Mesendoderm (in vitro differentiated cells): ENCODE results near the gene ZFYVE27.

Source experiments
- DNase-seq: peaks from one replicate; pipeline ENCODE4 v3.0.0; 2013
- H2AK5ac ChIP-seq: 2 replicates; pipeline ENCODE4 v1.6.1; 2013; ENCODE audit warnings: low read length, inconsistent platforms
- H2BK120ac ChIP-seq: 2 replicates; pipeline ENCODE4 v1.6.1; 2013; ENCODE audit warnings: low read depth, mild to moderate bottlenecking, low read length, moderate library complexity, mixed read lengths
- H2BK15ac ChIP-seq: replicated peaks from 2 replicates; pipeline ENCODE4 v1.6.1; 2013; ENCODE audit warnings: low read depth, mild to moderate bottlenecking, moderate library complexity
- H2BK5ac ChIP-seq: 2 replicates; pipeline ENCODE4 v1.6.1; 2013; ENCODE audit warnings: low read length, inconsistent platforms
- H3K18ac ChIP-seq: 2 replicates; pipeline ENCODE4 v1.6.1; 2013; ENCODE audit warnings: mild to moderate bottlenecking, low read length, mixed read lengths
- H3K23ac ChIP-seq: one replicate; pipeline ENCODE4 v1.6.1; 2013; ENCODE audit warnings: low read length
- H3K27ac ChIP-seq: 2 replicates; pipeline ENCODE4 v1.5.1; 2013; ENCODE audit warnings: low read depth, mild to moderate bottlenecking, inconsistent platforms, low read length, moderate library complexity
- H3K27me3 ChIP-seq: 2 replicates; pipeline ENCODE4 v1.6.1; 2013; ENCODE audit warnings: low read length, control low read depth, mild to moderate bottlenecking, inconsistent platforms; ENCODE audit not compliant: insufficient read depth, poor library complexity
- H3K36me3 ChIP-seq: 2 replicates; pipeline ENCODE4 v1.6.1; 2013; ENCODE audit warnings: low read length, inconsistent platforms; ENCODE audit not compliant: control insufficient read depth, insufficient read depth
- H3K4ac ChIP-seq: one replicate; pipeline ENCODE4 v1.6.1; 2013; ENCODE audit warnings: low read depth, mild to moderate bottlenecking, low read length, moderate library complexity
- H3K4me1 ChIP-seq: 2 replicates; pipeline ENCODE4 v1.6.1; 2013; ENCODE audit warnings: low read depth, low read length, inconsistent platforms; ENCODE audit not compliant: control insufficient read depth
- H3K4me2 ChIP-seq: 2 replicates; pipeline ENCODE4 v1.6.1; 2013; ENCODE audit warnings: low read length
- H3K4me3 ChIP-seq: 2 replicates; pipeline ENCODE4 v1.5.1; 2013; ENCODE audit warnings: mild to moderate bottlenecking, low read length
- H3K56ac ChIP-seq: one replicate; pipeline ENCODE4 v1.6.1; 2013; ENCODE audit warnings: low read length
- H3K79me1 ChIP-seq: 2 replicates; pipeline ENCODE4 v1.6.1; 2013; ENCODE audit warnings: low read length, inconsistent platforms
- H3K79me2 ChIP-seq: 2 replicates; pipeline ENCODE4 v1.6.1; 2013; ENCODE audit warnings: mild to moderate bottlenecking, low read length; ENCODE audit not compliant: control insufficient read depth, insufficient read depth
- H3K9ac ChIP-seq: 2 replicates; pipeline ENCODE4 v1.6.1; 2013; ENCODE audit warnings: low read length, inconsistent platforms
- H4K5ac ChIP-seq: one replicate; pipeline ENCODE4 v1.6.1; 2013; ENCODE audit warnings: low read length
- H4K8ac ChIP-seq: one replicate; pipeline ENCODE4 v1.6.1; 2013; ENCODE audit warnings: low read depth, mild to moderate bottlenecking, control low read depth, low read length, moderate library complexity
- WGBS: extraction: QIAGEN DNeasy Blood & Tissue Kit; methylation state at CpG from one replicate; pipeline ENCODE4 v1.1.7; 2013; ENCODE audit warnings: low lambda C conversion rate, missing lambda C conversion rate; ENCODE audit not compliant: insufficient coverage; ENCODE audit errors: extremely low coverage; 5-methylcytosine and 5-hydroxymethylcytosine counted together

The ZFYVE27 gene

GRCh38 chr10:97779492-97779891 lies 42.6 kb downstream of the ZFYVE27 start:
- Histone ChIP-seq H3K4me3 (no peak overlapping the region), H3K79me1 (no peaks in the 10 kb centered on the region), H3K56ac (no peak overlapping the region), H3K9ac (no peak overlapping the region), H2BK5ac (no peak overlapping the region), H3K4ac (no peak overlapping the region), H2BK15ac (no peak overlapping the region), H3K27ac (no peak overlapping the region), H4K8ac (no peak overlapping the region), H3K23ac (no peak overlapping the region), H2AK5ac (no peak overlapping the region), H3K4me1 (peaks cover 8% of the 10 kb centered on the region), H3K4me2 (no peak overlapping the region), H3K18ac (no peak overlapping the region), H3K79me2 (no peaks in the 10 kb centered on the region), H3K36me3 (no peaks in the 10 kb centered on the region), H4K5ac (no peak overlapping the region), H2BK120ac (no peak overlapping the region), H3K27me3 (no peaks in the 10 kb centered on the region)
- WGBS = no CpG with 5 or more reads among the region's 4 CpGs
- DNase-seq = no peak

- Histone ChIP-seq H4K8ac (no peak overlapping the region), H3K56ac (no peak overlapping the region), H3K27me3 (no peaks in the 10 kb centered on the region), H4K5ac (no peak overlapping the region), H3K4me1 (peaks cover 8% of the 10 kb centered on the region), H3K79me2 (no peaks in the 10 kb centered on the region), H2BK120ac (no peak overlapping the region), H3K9ac (no peak overlapping the region), H3K23ac (no peak overlapping the region), H3K27ac (no peak overlapping the region), H3K4me3 (no peak overlapping the region), H3K36me3 (no peaks in the 10 kb centered on the region), H2BK5ac (no peak overlapping the region), H3K4ac (no peak overlapping the region), H2BK15ac (no peak overlapping the region), H3K79me1 (no peaks in the 10 kb centered on the region), H3K4me2 (no peak overlapping the region), H2AK5ac (no peak overlapping the region), H3K18ac (no peak overlapping the region)
- DNase-seq = no peak
- WGBS = no CpG with 5 or more reads among the region's 3 CpGs
Observed at GRCh38 chr10:97779975-97780374, 43.0 kb downstream of the ZFYVE27 start.

GRCh38 chr10:97780841-97781617 lies 44.1 kb downstream of the ZFYVE27 start:
- Histone ChIP-seq H3K27me3 (no peaks in the 10 kb centered on the region), H3K27ac (no peak overlapping the region)
- no CpG with 5 or more reads among the region's 7 CpGs for WGBS

GRCh38 chr10:97781618-97782331 lies 44.8 kb downstream of the ZFYVE27 start:
- no peak overlapping the region for H3K9ac ChIP-seq
- no peak overlapping the region for H4K5ac ChIP-seq
- no peak overlapping the region for H3K4me3 ChIP-seq
- peaks cover 8% of the 10 kb centered on the region for H3K4me1 ChIP-seq
- H2BK5ac ChIP-seq = no peak overlapping the region
- no peaks in the 10 kb centered on the region for H3K79me2 ChIP-seq
- H3K18ac ChIP-seq = peak overlapping the region; percentile 7
- no peak overlapping the region for H2BK120ac ChIP-seq
- no peak overlapping the region for H3K4me2 ChIP-seq
- WGBS = no CpG with 5 or more reads among the region's 14 CpGs
- no peaks in the 10 kb centered on the region for H3K36me3 ChIP-seq
- H3K56ac ChIP-seq = peak overlapping the region; percentile 46
- H3K79me1 ChIP-seq = no peaks in the 10 kb centered on the region
- H4K8ac ChIP-seq = no peak overlapping the region
- no peak for DNase-seq
- H3K27me3 ChIP-seq = no peaks in the 10 kb centered on the region
- no peak overlapping the region for H3K23ac ChIP-seq
- H3K27ac ChIP-seq = no peak overlapping the region
- no peak overlapping the region for H3K4ac ChIP-seq
- H2AK5ac ChIP-seq = no peak overlapping the region
- H2BK15ac ChIP-seq = no peak overlapping the region

More at GRCh38 chr10:97780841-97781617, 44.1 kb downstream of the ZFYVE27 start:
- no peaks in the 10 kb centered on the region for H3K79me1 ChIP-seq
- no peak overlapping the region for H2AK5ac ChIP-seq
- H2BK15ac ChIP-seq = no peak overlapping the region
- H3K4me2 ChIP-seq = no peak overlapping the region
- no peak overlapping the region for H3K4me3 ChIP-seq
- DNase-seq = no peak
- no peak overlapping the region for H4K8ac ChIP-seq
- no peak overlapping the region for H4K5ac ChIP-seq
- no peak overlapping the region for H3K18ac ChIP-seq
- H3K4ac ChIP-seq = no peak overlapping the region
- H2BK120ac ChIP-seq = no peak overlapping the region
- H3K23ac ChIP-seq = no peak overlapping the region
- H3K9ac ChIP-seq = no peak overlapping the region
- H3K4me1 ChIP-seq = peaks cover 8% of the 10 kb centered on the region
- no peaks in the 10 kb centered on the region for H3K36me3 ChIP-seq
- H3K56ac ChIP-seq = peak overlapping the region; percentile 6
- no peak overlapping the region for H2BK5ac ChIP-seq
- H3K79me2 ChIP-seq = no peaks in the 10 kb centered on the region

- DNase-seq = no peak
- Histone ChIP-seq H3K56ac (no peak overlapping the region), H3K18ac (no peak overlapping the region), H3K79me1 (no peaks in the 10 kb centered on the region), H2BK15ac (no peak overlapping the region), H4K5ac (no peak overlapping the region), H2BK5ac (no peak overlapping the region), H4K8ac (no peak overlapping the region), H3K27me3 (no peaks in the 10 kb centered on the region), H3K4me3 (no peak overlapping the region), H3K4me1 (peaks cover 8% of the 10 kb centered on the region), H2BK120ac (no peak overlapping the region), H3K9ac (no peak overlapping the region), H3K23ac (no peak overlapping the region), H3K36me3 (no peaks in the 10 kb centered on the region), H3K27ac (no peak overlapping the region), H3K79me2 (no peaks in the 10 kb centered on the region), H2AK5ac (no peak overlapping the region), H3K4me2 (no peak overlapping the region), H3K4ac (no peak overlapping the region)
- no CpG with 5 or more reads among the region's 11 CpGs for WGBS
Observed at GRCh38 chr10:97782455-97783228, 45.7 kb downstream of the ZFYVE27 start.
